Activated CD4-positive, alpha-beta memory T cell treated with anti-CD3 and anti-CD28 coated beads, Interleukin-2, amount 10 ng/mL, durations not matched to agents 7 days and 5 days (primary cell): Measurements from ENCODE around the gene CRHR1. TPM values are rescaled to one million over a fixed set of nuclear protein-coding genes. Genes with fewer than 3 reads are reported as not detected.

ENCODE experiments used
- CTCF ChIA-PET: fragments of 350-600 bp; sonication (Branson Sonifier 250); formaldehyde crosslinking; loops from one replicate; lab custom pipeline; 2021; ENCODE audit warnings: antibody characterized with exemption, inconsistent platforms; lab: Charles Lee
- POLR2A ChIA-PET: fragments of 350-600 bp; sonication (Branson Sonifier 250); formaldehyde crosslinking; loops from one replicate; lab custom pipeline; 2021; ENCODE audit warnings: antibody characterized with exemption; lab: Charles Lee
- DNase-seq: peaks from one replicate; pipeline ENCODE4 v3.0.0-alpha.2; 2020
- H3K27ac Mint-ChIP-seq: one replicate; pipeline ENCODE4 v1.8.0; 2021; ENCODE audit warnings: mild to moderate bottlenecking, mixed read lengths
- H3K27me3 Mint-ChIP-seq: one replicate; pipeline ENCODE4 v1.8.0; 2021; ENCODE audit warnings: mixed read lengths
- H3K36me3 Mint-ChIP-seq: one replicate; pipeline ENCODE4 v1.8.0; 2021; ENCODE audit warnings: low read depth, mixed read lengths
- H3K4me1 Mint-ChIP-seq: one replicate; pipeline ENCODE4 v1.8.0; 2021; ENCODE audit warnings: mixed read lengths
- H3K4me3 Mint-ChIP-seq: one replicate; pipeline ENCODE4 v1.8.0; 2021; ENCODE audit warnings: mild to moderate bottlenecking, mixed read lengths
- H3K9me3 Mint-ChIP-seq: one replicate; pipeline ENCODE4 v1.8.0; 2021; ENCODE audit warnings: mixed read lengths
- total RNA-seq, 2 experiments: library from RNA; stranded (reverse); gene quantifications; one replicate each; pipeline ENCODE4 v1.2.3, GENCODE V29; 2021

The CRHR1 gene
- total RNA-seq, 2 experiments from 2014 or later: not detected

GRCh38 chr17:45801421-45801820, 17.3 kb downstream of the CRHR1 start:
- Mint-ChIP-seq H3K36me3 (no peaks in the 10 kb centered on the region), H3K4me3 (no peak overlapping the region), H3K27ac (no peak overlapping the region), H3K9me3 (no peaks in the 10 kb centered on the region), H3K4me1 (no peaks in the 10 kb centered on the region), H3K27me3 (peaks cover 16% of the 10 kb centered on the region)
- ChIA-PET POLR2A (no interaction called here), CTCF (interaction anchor here (0.9 kb wide), 1 partner anchor 159 kb away, joined by 3 read pairs; no protein-coding TSS in a partner anchor)
- no peak for DNase-seq

- no peak overlapping the region for H3K4me3 Mint-ChIP-seq
- CTCF ChIA-PET: no interaction called here
- H3K4me1 Mint-ChIP-seq: no peaks in the 10 kb centered on the region
- peaks cover 4% of the 10 kb centered on the region for H3K27me3 Mint-ChIP-seq
- no peak for DNase-seq
- no peaks in the 10 kb centered on the region for H3K36me3 Mint-ChIP-seq
- no peaks in the 10 kb centered on the region for H3K9me3 Mint-ChIP-seq
- POLR2A ChIA-PET: no interaction called here
- no peak overlapping the region for H3K27ac Mint-ChIP-seq
These were observed 24.7 kb downstream of the CRHR1 start for GRCh38 chr17:45808845-45809244.

DNA sequence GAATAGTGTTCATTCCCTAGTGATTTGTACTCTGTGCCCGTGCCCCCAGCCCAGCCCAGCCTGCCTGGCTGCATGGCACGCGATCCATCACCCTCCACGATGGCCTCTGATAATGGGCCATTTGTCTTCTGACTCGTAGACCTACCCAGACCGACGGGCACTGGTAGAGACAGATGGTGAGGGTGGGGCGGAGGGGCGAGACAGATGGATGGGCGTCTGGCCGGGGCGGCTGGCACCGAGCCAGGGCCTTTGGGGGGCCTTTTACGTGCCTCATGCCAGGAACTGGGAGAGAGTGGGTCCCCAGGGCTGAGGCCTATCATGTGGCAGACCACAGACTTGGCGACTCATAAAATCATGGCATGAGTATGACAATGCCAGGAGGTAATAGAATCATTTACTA, 25.4 kb downstream of the CRHR1 start:
- peaks cover 4% of the 10 kb centered on the region for H3K27me3 Mint-ChIP-seq
- H3K36me3 Mint-ChIP-seq: no peaks in the 10 kb centered on the region
- DNase-seq: no peak
- ChIA-PET CTCF (no interaction called here), POLR2A (no interaction called here)
- no peaks in the 10 kb centered on the region for H3K4me1 Mint-ChIP-seq
- H3K27ac Mint-ChIP-seq: no peak overlapping the region
- no peaks in the 10 kb centered on the region for H3K9me3 Mint-ChIP-seq
- no peak overlapping the region for H3K4me3 Mint-ChIP-seq

DNA sequence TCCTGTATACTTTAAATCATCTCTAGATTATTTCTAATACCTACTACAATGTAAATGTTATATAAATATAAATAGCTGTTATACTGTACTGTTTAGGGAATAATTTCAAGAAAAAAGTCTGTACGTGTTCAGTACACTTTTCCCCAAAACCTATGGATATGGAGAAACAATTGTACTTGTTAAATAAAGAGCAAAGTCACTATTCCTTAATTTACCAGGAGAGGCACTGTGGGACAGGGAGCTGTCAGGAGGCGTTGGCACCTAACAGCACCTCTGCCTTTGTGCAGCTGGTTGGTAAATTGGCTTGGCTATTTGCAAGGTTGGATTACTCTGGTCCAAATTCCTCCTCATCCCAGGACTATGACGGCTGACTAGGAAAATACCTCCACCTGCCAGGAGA, 28.0 kb downstream of the CRHR1 start:
- CTCF ChIA-PET: interaction anchor here (0.8 to 1.0 kb wide), 2 partner anchors 20 to 82 kb away, joined by 4 read pairs; partner anchors contain the start of gene MAPT
- no peaks in the 10 kb centered on the region for H3K36me3 Mint-ChIP-seq
- POLR2A ChIA-PET: no interaction called here
- DNase-seq: no peak
- peaks cover 1% of the 10 kb centered on the region for H3K27me3 Mint-ChIP-seq
- H3K9me3 Mint-ChIP-seq: no peaks in the 10 kb centered on the region
- H3K4me1 Mint-ChIP-seq: no peaks in the 10 kb centered on the region
- H3K4me3 Mint-ChIP-seq: no peak overlapping the region
- no peak overlapping the region for H3K27ac Mint-ChIP-seq

DNA sequence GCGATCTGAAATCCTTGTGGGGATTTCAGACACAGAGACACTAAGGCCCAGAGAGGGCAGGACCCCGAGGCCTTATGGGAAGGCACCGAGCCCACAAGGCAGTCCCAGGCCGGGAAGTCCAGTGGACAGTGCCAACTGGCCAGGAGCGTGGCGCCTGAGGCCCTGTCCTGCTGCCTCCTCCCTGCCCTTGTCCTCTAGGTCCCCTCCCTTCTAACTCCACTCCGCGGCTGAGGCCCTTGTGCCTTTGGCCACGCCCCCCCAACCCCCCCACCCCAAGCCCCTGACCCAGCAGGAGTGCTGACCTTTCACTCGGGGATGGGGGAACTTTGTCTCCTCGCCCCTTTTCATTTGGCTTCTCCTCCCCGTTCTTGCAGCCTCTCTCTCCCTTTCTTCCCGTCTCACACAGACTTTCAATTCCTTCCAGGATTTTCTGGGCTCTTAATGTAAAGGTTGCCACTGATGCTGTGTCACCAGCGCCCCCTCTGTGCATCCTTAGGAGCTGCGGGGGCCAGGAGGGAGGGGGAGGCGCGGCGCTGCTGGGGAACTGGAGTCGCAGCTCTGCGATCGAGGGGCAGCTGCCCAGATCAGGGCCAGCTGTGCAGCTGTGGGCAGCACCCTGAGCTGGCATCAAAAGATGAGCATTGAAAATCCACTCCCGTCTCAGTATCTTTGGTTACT, 29.1 kb downstream of the CRHR1 start:
- Mint-ChIP-seq H3K27ac (no peak overlapping the region), H3K9me3 (no peaks in the 10 kb centered on the region), H3K4me1 (no peaks in the 10 kb centered on the region), H3K27me3 (peaks cover 1% of the 10 kb centered on the region), H3K4me3 (no peak overlapping the region), H3K36me3 (no peaks in the 10 kb centered on the region)
- ChIA-PET POLR2A (no interaction called here), CTCF (no interaction called here)
- no peak for DNase-seq

- Mint-ChIP-seq H3K9me3 (no peaks in the 10 kb centered on the region), H3K4me1 (no peaks in the 10 kb centered on the region), H3K4me3 (no peak overlapping the region), H3K27ac (no peak overlapping the region), H3K36me3 (no peaks in the 10 kb centered on the region), H3K27me3 (peaks cover 1% of the 10 kb centered on the region)
- ChIA-PET CTCF (no interaction called here), POLR2A (no interaction called here)
- DNase-seq: no peak
These were observed 30.8 kb downstream of the CRHR1 start for GRCh38 chr17:45814622-45815606.

GRCh38 chr17:45815752-45816151, 31.6 kb downstream of the CRHR1 start:
- Mint-ChIP-seq H3K9me3 (no peaks in the 10 kb centered on the region), H3K4me1 (no peaks in the 10 kb centered on the region), H3K27ac (no peak overlapping the region), H3K36me3 (no peaks in the 10 kb centered on the region), H3K4me3 (no peak overlapping the region), H3K27me3 (peaks cover 3% of the 10 kb centered on the region)
- DNase-seq: no peak
- CTCF ChIA-PET: no interaction called here
- POLR2A ChIA-PET: no interaction called here

- Mint-ChIP-seq H3K27ac (no peak overlapping the region), H3K9me3 (no peaks in the 10 kb centered on the region), H3K27me3 (peaks cover 5% of the 10 kb centered on the region), H3K36me3 (no peaks in the 10 kb centered on the region), H3K4me3 (no peak overlapping the region), H3K4me1 (no peaks in the 10 kb centered on the region)
- no peak for DNase-seq
- CTCF ChIA-PET: no interaction called here
- POLR2A ChIA-PET: no interaction called here
These were observed 33.9 kb downstream of the CRHR1 start for GRCh38 chr17:45818041-45818440.

DNA sequence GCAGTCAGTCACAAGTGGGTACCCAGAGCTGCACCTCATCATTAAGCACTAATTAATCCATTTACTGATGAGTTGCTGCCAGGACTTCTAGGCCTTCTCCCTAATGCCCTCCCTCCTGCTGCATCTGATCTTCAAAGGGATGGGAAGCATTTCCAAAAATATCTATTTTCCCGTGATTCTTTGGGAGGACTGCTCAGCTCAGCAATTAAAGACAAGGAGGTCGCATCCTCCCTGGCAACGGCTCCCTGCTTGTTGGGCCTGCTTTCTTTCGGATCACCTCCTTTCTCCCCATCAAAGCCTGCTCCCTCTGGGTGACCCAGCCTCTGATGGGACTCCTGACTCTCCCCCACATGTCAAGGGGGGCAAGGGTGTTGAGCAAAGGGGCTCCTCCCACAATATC, 34.6 kb downstream of the CRHR1 start:
- Mint-ChIP-seq H3K27me3 (peaks cover 3% of the 10 kb centered on the region), H3K27ac (no peak overlapping the region), H3K4me1 (no peaks in the 10 kb centered on the region), H3K9me3 (no peaks in the 10 kb centered on the region), H3K4me3 (no peak overlapping the region), H3K36me3 (no peaks in the 10 kb centered on the region)
- POLR2A ChIA-PET: no interaction called here
- CTCF ChIA-PET: no interaction called here
- DNase-seq: no peak

GRCh38 chr17:45819632-45820031, 35.5 kb downstream of the CRHR1 start:
- Mint-ChIP-seq H3K9me3 (no peaks in the 10 kb centered on the region), H3K27me3 (peaks cover 3% of the 10 kb centered on the region), H3K4me3 (no peak overlapping the region), H3K4me1 (no peaks in the 10 kb centered on the region), H3K27ac (no peak overlapping the region), H3K36me3 (no peaks in the 10 kb centered on the region)
- DNase-seq: no peak
- CTCF ChIA-PET: interaction anchor here (0.8 kb wide), 1 partner anchor 11 kb away, joined by 3 read pairs; no protein-coding TSS in a partner anchor
- POLR2A ChIA-PET: no interaction called here

GRCh38 chr17:45820052-45820780, 36.1 kb downstream of the CRHR1 start:
- Mint-ChIP-seq H3K27me3 (peaks cover 3% of the 10 kb centered on the region), H3K36me3 (no peaks in the 10 kb centered on the region), H3K9me3 (no peaks in the 10 kb centered on the region), H3K4me1 (no peaks in the 10 kb centered on the region), H3K4me3 (no peak overlapping the region), H3K27ac (no peak overlapping the region)
- DNase-seq: no peak
- CTCF ChIA-PET: no interaction called here
- POLR2A ChIA-PET: no interaction called here

- Mint-ChIP-seq H3K4me3 (no peak overlapping the region), H3K27ac (no peak overlapping the region), H3K27me3 (peaks cover 3% of the 10 kb centered on the region), H3K9me3 (no peaks in the 10 kb centered on the region), H3K4me1 (no peaks in the 10 kb centered on the region), H3K36me3 (no peaks in the 10 kb centered on the region)
- ChIA-PET CTCF (no interaction called here), POLR2A (no interaction called here)
- DNase-seq: no peak
These were observed 37.0 kb downstream of the CRHR1 start for GRCh38 chr17:45821147-45821546.

DNA sequence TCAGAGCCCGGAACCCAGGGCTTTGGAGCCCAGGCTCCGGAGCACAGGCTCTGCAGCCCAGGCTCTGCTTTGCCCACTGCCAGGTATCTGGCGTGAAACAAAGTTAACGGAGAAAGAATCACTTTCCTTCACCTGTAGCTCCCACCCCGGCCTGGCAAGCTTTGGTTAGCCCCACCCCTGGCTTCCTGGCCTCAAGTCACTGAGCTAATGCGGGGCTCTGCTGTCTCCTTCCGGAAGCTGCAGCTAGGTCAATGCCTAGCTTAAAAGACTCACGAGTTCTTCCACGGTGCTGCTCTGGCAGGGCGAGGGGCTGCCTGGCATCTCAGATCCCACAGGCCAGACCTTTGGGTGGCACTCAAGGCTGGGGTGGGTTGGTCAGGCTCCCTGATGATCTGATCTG, 39.5 kb downstream of the CRHR1 start:
- CTCF ChIA-PET: interaction anchor here (1.4 kb wide), 1 partner anchor 9 kb away, joined by 7 read pairs; no protein-coding TSS in a partner anchor
- H3K9me3 Mint-ChIP-seq: no peaks in the 10 kb centered on the region

More for the DNA sequence above, 39.5 kb downstream of the CRHR1 start:
- Mint-ChIP-seq H3K36me3 (no peaks in the 10 kb centered on the region), H3K27ac (no peak overlapping the region), H3K4me1 (no peaks in the 10 kb centered on the region), H3K27me3 (peaks cover 3% of the 10 kb centered on the region), H3K4me3 (no peak overlapping the region)
- POLR2A ChIA-PET: no interaction called here
- peak; percentile 21 for DNase-seq
